HG03097 (cell line): ENCODE results near the gene SMC4.
"Not testable (repeated sequence)": the region's sequence is repeated elsewhere in the genome, so short reads cannot be mapped to it uniquely, and the experiment has no call there.

Experiments
- ATAC-seq: cut with Tn5 transposase; IDR thresholded peaks from one replicate; pipeline ENCODE4 v1.9.1; 2021; ENCODE audit not compliant: unreplicated experiment, low FRiP score

The SMC4 gene

GRCh38 chr3:160399125-160400029 lies at the start of gene SMC4, which contains the start of gene IFT80:
Gene SMC4 (plus strand): TSS chr3:160399650. CDS start chr3:160400827, 1,177 bp downstream.
Gene IFT80 (minus strand): TSS chr3:160399225. CDS start chr3:160384600, 14,625 bp downstream.
- ATAC-seq: peak; percentile 92

- no peak for ATAC-seq
Observed at GRCh38 chr3:160355826-160356225, 43.6 kb upstream of the SMC4 start.

GRCh38 chr3:160362896-160363295 lies 36.6 kb upstream of the SMC4 start:
- ATAC-seq: not testable (repeated sequence)

GRCh38 chr3:160365869-160366522 lies 33.5 kb upstream of the SMC4 start:
- ATAC-seq: no peak

GRCh38 chr3:160368804-160369203 lies 30.6 kb upstream of the SMC4 start:
- ATAC-seq: peak; percentile 83

- no peak for ATAC-seq
Observed at GRCh38 chr3:160369784-160370183, 29.7 kb upstream of the SMC4 start.

- no peak for ATAC-seq
Observed at GRCh38 chr3:160370987-160371857, 28.2 kb upstream of the SMC4 start.

GRCh38 chr3:160372780-160373179 lies 26.7 kb upstream of the SMC4 start:
- no peak for ATAC-seq

GRCh38 chr3:160373655-160374054 lies 25.8 kb upstream of the SMC4 start:
- no peak for ATAC-seq

- no peak for ATAC-seq
Observed at GRCh38 chr3:160374472-160374871, 25.0 kb upstream of the SMC4 start.

- ATAC-seq: no peak
Observed at GRCh38 chr3:160374925-160375324, 24.5 kb upstream of the SMC4 start.

- ATAC-seq: no peak
Observed at GRCh38 chr3:160376681-160377080, 22.8 kb upstream of the SMC4 start.

- ATAC-seq: no peak
Observed at GRCh38 chr3:160378331-160379109, 20.9 kb upstream of the SMC4 start.

- ATAC-seq: no peak
Observed at GRCh38 chr3:160379628-160380214, 19.7 kb upstream of the SMC4 start.

- ATAC-seq: no peak
Observed at GRCh38 chr3:160381470-160381869, 18.0 kb upstream of the SMC4 start.

GRCh38 chr3:160384639-160385318 lies 14.7 kb upstream of the SMC4 start:
- ATAC-seq: no peak

GRCh38 chr3:160390565-160391138 lies 8.8 kb upstream of the SMC4 start:
- no peak for ATAC-seq

GRCh38 chr3:160392798-160393197 lies 6.7 kb upstream of the SMC4 start:
- no peak for ATAC-seq
